OCI-LY1 (cell line): ENCODE data around the gene PVALB.

ENCODE experiments used
- H2AFZ ChIP-seq: fragments of 200-600 bp; sonication (generic), shearing (Covaris generic); 2 replicates; pipeline ENCODE4 v1.6.0; 2014; ENCODE audit warnings: antibody characterized with exemption, mild to moderate bottlenecking, low read length
- H3F3A ChIP-seq: fragments of 200-600 bp; sonication (generic), shearing (Covaris generic); 2 replicates; pipeline ENCODE4 v1.6.0; 2014; ENCODE audit warnings: mild to moderate bottlenecking, antibody characterized with exemption, low read length, moderate library complexity; ENCODE audit not compliant: insufficient read depth
- H3K27ac ChIP-seq: fragments of 200-600 bp; sonication (generic); 2 replicates; pipeline ENCODE4 v1.5.1; 2014; ENCODE audit warnings: low read length, mixed run types, mild to moderate bottlenecking, low read depth; ENCODE audit not compliant: poor library complexity, severe bottlenecking
- H3K27me3 ChIP-seq: fragments of 200-600 bp; sonication (generic); 2 replicates; pipeline ENCODE4 v1.6.0; 2014; ENCODE audit warnings: antibody characterized with exemption, mild to moderate bottlenecking, low read length, moderate library complexity; ENCODE audit not compliant: insufficient read depth
- H3K36me3 ChIP-seq: fragments of 200-600 bp; sonication (generic); 2 replicates; pipeline ENCODE4 v1.6.1; 2014; ENCODE audit warnings: mild to moderate bottlenecking, antibody characterized with exemption, low read length, moderate library complexity, mixed read lengths; ENCODE audit not compliant: insufficient read depth
- H3K4me1 ChIP-seq: fragments of 200-600 bp; sonication (generic); 2 replicates; pipeline ENCODE4 v1.5.1; 2014; ENCODE audit warnings: mild to moderate bottlenecking, low read length, moderate library complexity; ENCODE audit not compliant: insufficient read depth, severe bottlenecking
- H3K4me2 ChIP-seq: fragments of 200-600 bp; sonication (generic), shearing (Covaris generic); 2 replicates; pipeline ENCODE4 v1.6.1; 2014; ENCODE audit warnings: low read length
- H3K4me3 ChIP-seq: fragments of 200-600 bp; sonication (generic); 2 replicates; pipeline ENCODE4 v1.5.1; 2014; ENCODE audit warnings: low read length, low read depth, mild to moderate bottlenecking, mixed read lengths; ENCODE audit not compliant: poor library complexity, severe bottlenecking
- H3K79me2 ChIP-seq: fragments of 200-600 bp; shearing (Covaris generic); 2 replicates; pipeline ENCODE4 v1.6.1; 2016; ENCODE audit warnings: mixed run types, low read length, mixed read lengths; ENCODE audit not compliant: insufficient read depth
- H3K9ac ChIP-seq: fragments of 200-600 bp; sonication (generic), shearing (Covaris generic); 2 replicates; pipeline ENCODE4 v1.6.1; 2014; ENCODE audit warnings: mild to moderate bottlenecking, low read length, mixed read lengths
- H3K9me2 ChIP-seq: fragments of 200-600 bp; sonication (generic), shearing (Covaris generic); 2 replicates; pipeline ENCODE4 v1.6.1; 2014; ENCODE audit warnings: low read depth, mild to moderate bottlenecking, low read length, mixed read lengths
- H3K9me3 ChIP-seq: fragments of 200-600 bp; shearing (Covaris generic); 2 replicates; pipeline ENCODE4 v1.6.1; 2014; ENCODE audit warnings: low read length, mixed read lengths
- H4K20me1 ChIP-seq: fragments of 200-600 bp; sonication (generic), shearing (Covaris generic); 2 replicates; pipeline ENCODE4 v1.6.0; 2016; ENCODE audit warnings: mild to moderate bottlenecking, low read length; ENCODE audit not compliant: insufficient read depth
- EZH2 ChIP-seq: fragments of 200-600 bp; sonication (generic), shearing (Covaris generic); IDR thresholded peaks from 2 replicates; pipeline ENCODE4 v1.8.0; 2017; ENCODE audit warnings: borderline replicate concordance, mixed run types, mild to moderate bottlenecking, antibody characterized with exemption, low read length, moderate library complexity, mixed read lengths
- TF ChIP-seq, protein P1 (sequence below): fragments of 200-600 bp; sonication (generic), shearing (Covaris generic); IDR thresholded peaks from 2 replicates; pipeline ENCODE4 v1.5.1; 2017; ENCODE audit warnings: mild to moderate bottlenecking, antibody characterized with exemption, low read length, moderate library complexity, mixed read lengths

The PVALB gene

DNA sequence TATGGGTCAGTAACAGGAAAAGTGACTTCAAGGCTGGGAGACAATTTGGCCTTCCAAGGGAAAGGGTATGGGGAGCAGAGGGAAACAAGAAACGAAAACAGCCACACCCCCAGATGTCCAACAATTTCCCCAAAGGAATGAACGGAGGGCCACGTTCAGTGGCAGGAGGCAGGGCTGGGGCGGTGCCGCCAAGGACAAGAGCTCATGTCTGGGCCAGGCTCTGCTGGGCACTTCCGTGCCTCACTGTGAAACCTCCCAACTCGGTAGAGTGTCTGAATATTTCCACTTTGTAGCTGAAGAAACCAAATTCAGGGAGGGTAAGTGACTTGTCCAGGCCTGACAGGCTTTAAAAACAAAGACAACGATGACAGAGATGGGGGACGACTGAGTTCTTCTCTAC lies 52.8 kb downstream of the PVALB start:
- no peaks in the 10 kb centered on the region for H3K79me2 ChIP-seq
- no peaks in the 10 kb centered on the region for H4K20me1 ChIP-seq
- peaks cover 10% of the 10 kb centered on the region; the same call in 1 of the 2 replicates for H3K36me3 ChIP-seq
- no peaks in the 10 kb centered on the region for H3K9me3 ChIP-seq
- H3K4me1 ChIP-seq = no peaks in the 10 kb centered on the region
- no peak overlapping the region for H3K9ac ChIP-seq
- no peaks in the 10 kb centered on the region for H3K27me3 ChIP-seq
- H3K9me2 ChIP-seq = no peaks in the 10 kb centered on the region
- no peak overlapping the region for H3K27ac ChIP-seq
- TF ChIP-seq EZH2 = no peak
- TF ChIP-seq, protein P1, sequence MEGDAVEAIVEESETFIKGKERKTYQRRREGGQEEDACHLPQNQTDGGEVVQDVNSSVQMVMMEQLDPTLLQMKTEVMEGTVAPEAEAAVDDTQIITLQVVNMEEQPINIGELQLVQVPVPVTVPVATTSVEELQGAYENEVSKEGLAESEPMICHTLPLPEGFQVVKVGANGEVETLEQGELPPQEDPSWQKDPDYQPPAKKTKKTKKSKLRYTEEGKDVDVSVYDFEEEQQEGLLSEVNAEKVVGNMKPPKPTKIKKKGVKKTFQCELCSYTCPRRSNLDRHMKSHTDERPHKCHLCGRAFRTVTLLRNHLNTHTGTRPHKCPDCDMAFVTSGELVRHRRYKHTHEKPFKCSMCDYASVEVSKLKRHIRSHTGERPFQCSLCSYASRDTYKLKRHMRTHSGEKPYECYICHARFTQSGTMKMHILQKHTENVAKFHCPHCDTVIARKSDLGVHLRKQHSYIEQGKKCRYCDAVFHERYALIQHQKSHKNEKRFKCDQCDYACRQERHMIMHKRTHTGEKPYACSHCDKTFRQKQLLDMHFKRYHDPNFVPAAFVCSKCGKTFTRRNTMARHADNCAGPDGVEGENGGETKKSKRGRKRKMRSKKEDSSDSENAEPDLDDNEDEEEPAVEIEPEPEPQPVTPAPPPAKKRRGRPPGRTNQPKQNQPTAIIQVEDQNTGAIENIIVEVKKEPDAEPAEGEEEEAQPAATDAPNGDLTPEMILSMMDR = no peak
- H3K4me2 ChIP-seq = no peak overlapping the region
- H3K4me3 ChIP-seq = no peak overlapping the region
- H2AFZ ChIP-seq = no peak overlapping the region
- no peaks in the 10 kb centered on the region for H3F3A ChIP-seq

DNA sequence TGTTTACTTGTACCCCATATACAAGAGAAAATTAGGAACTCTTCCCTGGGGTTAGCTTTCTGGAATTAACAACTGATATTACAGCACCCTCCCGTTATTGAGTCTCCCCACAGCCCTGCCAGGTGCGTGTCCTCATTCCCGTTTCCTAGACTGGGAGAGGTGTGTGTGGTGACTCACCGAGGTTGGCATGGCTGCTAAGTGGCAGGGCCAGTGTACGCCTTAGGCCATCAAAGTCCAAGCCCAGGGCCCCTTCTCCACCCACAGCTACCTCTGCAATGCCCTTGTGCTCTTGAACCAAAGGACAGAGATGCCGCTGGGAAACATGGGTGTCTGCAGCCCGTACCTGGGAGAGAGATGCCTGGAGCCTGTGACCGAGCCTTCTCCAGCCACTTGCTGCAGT lies 53.3 kb downstream of the PVALB start:
- Histone ChIP-seq H3F3A (no peaks in the 10 kb centered on the region), H3K27ac (no peak overlapping the region), H3K36me3 (peaks cover 10% of the 10 kb centered on the region; the same call in 1 of the 2 replicates), H3K27me3 (no peaks in the 10 kb centered on the region), H4K20me1 (no peaks in the 10 kb centered on the region), H3K4me2 (no peak overlapping the region), H3K79me2 (no peaks in the 10 kb centered on the region), H3K4me3 (no peak overlapping the region), H3K9ac (no peak overlapping the region), H3K9me3 (no peaks in the 10 kb centered on the region), H3K4me1 (no peaks in the 10 kb centered on the region), H2AFZ (no peak overlapping the region), H3K9me2 (no peaks in the 10 kb centered on the region)
- TF ChIP-seq, protein P1 = no peak
- TF ChIP-seq EZH2 = no peak

GRCh38 chr22:36762687-36763260 lies 54.1 kb downstream of the PVALB start:
- Histone ChIP-seq H2AFZ (no peak overlapping the region), H3K27ac (no peak overlapping the region), H3K4me3 (no peak overlapping the region), H3K9me3 (no peaks in the 10 kb centered on the region), H3K4me2 (no peak overlapping the region), H3K79me2 (no peaks in the 10 kb centered on the region), H3K4me1 (no peaks in the 10 kb centered on the region), H3K9me2 (no peaks in the 10 kb centered on the region), H3F3A (no peaks in the 10 kb centered on the region), H3K36me3 (peaks cover 10% of the 10 kb centered on the region; the same call in 1 of the 2 replicates), H3K27me3 (no peaks in the 10 kb centered on the region), H4K20me1 (no peaks in the 10 kb centered on the region), H3K9ac (no peak overlapping the region)
- TF ChIP-seq, protein P1 = no peak
- TF ChIP-seq EZH2 = no peak
